GM21367 (cell line): ENCODE data around the gene OSGEPL1.
"Not testable (repeated sequence)": the region's sequence is repeated elsewhere in the genome, so short reads cannot be mapped to it uniquely, and the experiment has no call there.

Experiments used
- ATAC-seq: cut with Tn5 transposase; IDR thresholded peaks from one replicate; pipeline ENCODE4 v1.9.1; 2021; ENCODE audit not compliant: unreplicated experiment

OSGEPL1 gene, protein sequence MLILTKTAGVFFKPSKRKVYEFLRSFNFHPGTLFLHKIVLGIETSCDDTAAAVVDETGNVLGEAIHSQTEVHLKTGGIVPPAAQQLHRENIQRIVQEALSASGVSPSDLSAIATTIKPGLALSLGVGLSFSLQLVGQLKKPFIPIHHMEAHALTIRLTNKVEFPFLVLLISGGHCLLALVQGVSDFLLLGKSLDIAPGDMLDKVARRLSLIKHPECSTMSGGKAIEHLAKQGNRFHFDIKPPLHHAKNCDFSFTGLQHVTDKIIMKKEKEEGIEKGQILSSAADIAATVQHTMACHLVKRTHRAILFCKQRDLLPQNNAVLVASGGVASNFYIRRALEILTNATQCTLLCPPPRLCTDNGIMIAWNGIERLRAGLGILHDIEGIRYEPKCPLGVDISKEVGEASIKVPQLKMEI

DNA sequence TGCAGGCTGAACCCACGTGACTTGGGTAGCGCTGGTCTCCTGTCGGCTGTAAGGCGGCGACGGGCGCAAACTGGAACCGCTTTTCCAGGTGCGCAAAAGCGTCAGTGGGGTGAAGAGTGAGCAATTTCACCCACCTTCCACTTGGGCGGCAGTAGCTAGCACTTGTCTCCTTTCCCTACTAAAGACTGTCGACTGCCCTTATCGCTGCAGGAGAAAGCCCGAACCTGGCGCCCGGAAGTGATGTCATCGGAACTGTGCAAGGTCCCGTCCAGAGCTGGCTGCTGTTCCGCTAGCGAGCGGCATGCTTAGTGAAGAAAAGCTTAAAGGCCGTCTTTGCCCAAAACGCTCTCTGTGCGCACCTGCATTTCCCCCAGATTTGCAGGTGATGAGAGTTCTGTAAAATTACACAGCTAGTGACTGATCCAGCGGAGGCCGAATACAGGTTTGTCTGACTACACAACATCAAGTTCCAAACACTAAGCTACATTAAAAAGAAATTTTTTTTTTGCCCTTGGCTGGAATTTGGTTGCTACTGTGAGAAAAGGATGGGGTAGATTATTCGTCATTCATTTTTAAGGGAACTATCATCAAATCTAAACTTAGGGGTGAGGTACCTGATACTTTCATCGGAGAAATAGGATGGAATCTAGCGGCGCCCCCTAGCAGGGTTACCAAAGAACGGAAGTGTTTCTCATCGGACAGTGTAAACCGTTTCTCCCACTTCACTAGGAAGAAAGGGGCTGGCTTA lies at the start of gene OSGEPL1:
Gene OSGEPL1, minus strand, starts transcription at position 242 of the 748 bp plus-strand sequence. CDS start 1,152 bp downstream, outside the sequence.
- peak; percentile 94 for ATAC-seq

DNA sequence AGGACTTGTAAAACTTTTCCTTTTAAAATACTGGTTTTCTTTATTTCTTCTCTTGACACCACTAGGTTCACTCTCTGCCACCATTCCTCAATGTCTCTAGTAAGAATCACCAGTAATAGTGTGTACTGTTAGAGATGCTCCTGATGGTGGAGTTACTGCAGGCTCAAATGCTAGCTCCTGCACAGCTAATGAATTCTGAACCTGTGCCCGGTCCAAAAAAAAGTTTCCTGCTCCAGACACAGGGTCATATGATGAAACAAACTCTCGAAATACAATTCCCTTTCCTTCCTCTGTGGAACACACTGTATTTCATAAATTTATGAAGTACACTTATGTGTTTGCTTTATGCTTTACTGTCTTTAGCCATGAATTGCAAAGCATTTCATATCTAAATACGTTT lies 40.8 kb upstream of the OSGEPL1 start:
- ATAC-seq = no peak

DNA sequence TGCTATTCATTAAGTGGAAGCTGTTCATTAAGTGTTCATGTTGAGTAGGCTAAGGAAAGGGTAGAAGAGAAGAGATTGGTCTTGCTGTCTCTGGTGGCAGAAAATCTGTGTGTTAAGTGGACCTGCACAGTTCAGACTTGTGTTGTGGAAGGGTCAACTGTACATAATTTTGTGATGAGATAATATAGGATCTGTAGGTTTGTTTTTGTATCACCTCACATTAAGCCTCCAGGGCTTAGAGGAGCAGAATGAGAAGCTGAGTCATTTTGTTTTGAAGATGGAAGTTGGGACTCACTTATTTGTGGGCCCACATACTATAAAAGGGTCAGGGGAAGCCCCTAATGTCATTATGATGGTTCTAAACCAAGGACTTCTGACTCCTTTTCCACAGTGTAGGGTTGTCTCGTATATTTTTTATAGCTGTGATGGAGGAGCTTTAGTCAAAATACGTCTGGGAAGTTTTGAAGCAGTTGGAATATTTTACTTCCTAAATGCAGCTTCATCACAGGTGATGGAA lies 39.9 kb upstream of the OSGEPL1 start:
- ATAC-seq = no peak

DNA sequence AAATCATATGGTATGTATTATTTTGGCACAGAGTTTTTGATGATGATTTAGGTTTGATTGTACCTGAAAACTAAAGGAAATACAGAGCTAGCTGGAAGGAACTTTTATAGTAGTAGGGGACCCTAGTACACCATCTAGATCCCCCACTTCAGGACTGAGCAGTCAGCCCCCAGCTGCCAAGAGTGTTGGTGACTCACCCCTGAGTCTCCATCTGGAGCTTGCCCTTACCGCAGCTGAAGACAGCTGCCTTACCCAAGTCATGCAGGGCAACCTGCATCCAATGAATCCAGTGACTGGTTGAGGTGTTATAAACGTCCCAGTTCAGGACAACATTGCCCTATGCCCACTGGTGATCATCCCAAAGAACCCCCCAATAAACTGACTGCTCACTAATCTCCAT lies 36.9 kb upstream of the OSGEPL1 start:
- no peak for ATAC-seq

DNA sequence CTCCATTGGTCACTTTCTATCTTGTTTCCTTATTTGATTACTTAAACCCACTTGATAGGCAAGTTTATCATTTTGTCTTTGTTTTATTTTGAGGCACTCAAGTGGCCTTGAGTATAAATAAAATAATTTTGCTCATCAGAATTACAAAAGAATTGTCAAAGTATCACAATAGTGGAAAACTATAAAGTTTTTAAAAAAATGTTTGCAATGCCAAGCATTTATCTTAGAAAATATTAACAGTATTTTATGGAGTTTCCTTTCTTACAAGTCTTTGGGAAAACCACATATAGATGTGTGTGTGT lies 36.4 kb upstream of the OSGEPL1 start:
- ATAC-seq = no peak

DNA sequence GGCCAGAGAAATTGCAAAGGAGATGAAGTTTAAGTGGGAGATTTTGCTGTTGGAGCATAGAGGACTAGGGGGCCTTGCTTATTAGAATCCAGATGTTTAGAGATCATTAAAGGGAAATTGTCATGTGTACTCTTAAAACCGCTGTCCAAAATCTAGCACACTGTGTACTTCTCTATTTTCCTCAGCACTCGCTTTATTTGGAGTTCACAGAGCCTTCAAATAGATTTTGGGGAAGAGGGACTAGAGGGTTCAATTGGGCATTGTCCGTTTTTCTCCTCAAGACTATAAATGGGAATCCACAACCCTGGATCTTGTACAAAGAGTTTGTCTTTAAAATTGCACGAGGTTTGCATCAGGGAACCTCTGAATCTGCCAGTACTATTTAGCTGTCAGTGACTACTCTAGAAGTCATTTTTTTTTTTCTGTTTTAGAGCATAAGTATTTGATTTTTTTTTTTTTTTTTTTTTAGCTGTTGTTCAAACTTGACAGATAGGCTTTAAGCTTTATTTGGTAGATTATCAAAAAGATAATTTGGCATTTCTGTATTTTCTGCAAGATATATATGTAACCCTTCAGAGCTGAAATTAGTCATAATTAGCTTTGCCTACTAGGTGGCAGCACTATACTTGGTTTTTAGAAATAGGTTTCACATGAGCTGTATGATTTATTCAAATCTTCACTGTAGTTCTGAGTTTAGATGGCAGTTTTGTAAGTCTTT lies 35.9 kb upstream of the OSGEPL1 start:
- ATAC-seq = peak; percentile 67

DNA sequence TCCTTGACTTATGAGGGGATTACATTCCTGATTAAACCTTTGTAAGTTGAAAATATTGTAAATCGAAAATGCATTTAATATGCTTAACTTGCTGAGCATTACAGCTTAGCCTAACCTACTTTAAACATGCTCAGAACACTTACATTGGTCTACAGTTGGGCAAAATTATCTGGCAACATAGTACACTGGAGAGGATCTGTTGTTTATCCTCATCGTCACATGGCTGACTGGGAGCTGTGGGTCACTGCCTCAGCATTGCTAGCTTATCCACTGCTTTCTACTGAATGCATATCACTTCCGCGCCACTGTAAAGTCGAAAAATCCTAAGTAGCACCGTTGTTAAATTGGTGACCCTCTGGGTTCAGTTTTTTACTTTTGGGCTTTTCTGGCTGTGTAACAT lies 35.3 kb upstream of the OSGEPL1 start:
- ATAC-seq = no peak

DNA sequence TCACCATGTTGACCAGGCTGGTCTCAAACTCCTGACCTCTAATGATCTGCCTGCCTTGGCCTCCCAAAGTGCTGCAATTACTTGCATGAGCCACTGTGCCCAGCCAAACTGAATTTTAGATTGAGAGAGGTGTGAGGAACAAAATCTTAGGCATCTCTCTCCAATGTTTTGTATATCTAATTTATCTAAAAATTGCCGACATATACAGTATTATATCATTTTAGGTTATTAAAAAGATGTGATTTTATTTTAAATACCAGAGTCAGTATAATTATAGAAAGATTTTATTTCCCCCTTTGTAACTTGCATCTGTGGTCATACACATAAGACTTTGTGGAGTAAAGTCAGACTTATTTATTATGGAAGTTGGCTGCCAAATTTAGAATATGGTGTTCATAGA lies 31.7 kb upstream of the OSGEPL1 start:
- ATAC-seq = no peak

DNA sequence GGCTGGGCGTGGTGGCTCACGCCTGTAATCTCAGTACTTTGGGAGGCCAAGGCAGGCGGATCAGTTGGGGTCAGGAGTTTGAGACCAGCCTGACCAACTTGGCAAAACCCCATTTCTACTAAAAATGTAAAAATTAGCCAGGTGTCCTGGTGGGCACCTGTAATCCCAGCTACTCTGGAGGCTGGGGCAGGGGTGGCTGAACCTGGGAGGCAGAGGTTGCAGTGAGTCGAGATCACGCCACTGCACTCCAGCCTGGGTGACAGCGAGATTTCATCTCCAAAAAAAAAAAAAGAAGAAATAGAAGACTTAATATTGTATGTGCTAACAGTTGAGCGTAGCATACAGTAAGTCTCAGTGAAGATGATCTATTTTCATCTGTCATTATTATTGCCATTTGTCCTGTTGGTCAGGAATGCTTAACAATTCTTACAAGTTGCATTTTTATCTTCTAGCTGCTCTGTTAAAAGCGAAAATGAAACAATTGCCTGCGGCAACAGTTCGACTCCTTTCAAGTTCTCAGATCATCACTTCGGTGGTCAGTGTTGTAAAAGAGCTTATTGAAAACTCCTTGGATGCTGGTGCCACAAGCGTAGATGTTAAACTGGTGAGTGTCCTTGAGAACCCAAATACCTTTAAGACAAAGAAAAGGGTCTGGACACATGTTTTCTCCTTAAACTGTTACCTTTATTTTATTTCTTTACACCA lies 28.9 kb upstream of the OSGEPL1 start:
- ATAC-seq = no peak

DNA sequence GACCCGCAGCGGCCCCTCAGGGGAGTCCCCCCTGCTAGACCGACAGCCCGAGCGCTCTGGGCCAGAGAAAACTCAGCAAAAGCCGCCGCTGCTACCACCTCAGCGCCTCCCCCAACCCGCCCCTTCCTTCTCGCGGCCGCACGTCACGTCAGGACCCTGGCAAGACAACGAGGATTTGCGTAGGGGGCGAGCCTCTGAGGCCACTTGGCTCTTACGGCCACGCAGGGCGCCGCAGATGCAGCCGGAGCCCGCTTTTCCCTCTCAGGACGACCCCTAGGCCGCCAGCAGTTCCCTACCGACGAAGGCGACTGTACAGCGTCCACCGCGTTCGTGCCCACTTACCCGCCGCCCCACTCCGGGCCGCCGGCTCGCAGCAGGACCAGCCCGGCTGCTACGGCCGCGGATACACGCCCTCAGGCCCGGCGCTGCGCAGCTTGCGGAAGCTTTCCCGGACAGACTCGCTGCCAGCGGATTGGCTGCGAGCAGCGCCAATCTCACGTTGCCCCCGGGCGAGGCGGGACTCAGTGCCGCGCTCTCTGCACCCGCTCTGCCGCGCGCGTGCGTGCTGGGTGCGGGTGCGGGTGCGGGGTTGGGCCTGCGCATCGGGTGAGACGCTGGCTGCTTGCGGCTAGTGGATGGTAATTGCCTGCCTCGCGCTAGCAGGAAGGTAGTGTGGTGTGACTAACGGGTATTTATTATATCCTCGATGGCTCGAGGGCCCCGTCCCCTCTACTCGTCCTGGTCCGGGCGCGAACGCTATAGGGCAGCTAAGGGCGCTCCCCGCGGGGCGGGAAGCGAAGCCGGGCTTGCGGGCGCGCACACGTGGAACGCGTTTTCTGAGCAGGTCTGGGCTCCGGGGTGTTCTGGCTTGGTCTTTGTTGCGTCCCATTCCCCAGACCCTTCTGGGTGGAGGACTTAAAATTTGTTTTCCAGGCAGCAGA lies 21.6 kb upstream of the OSGEPL1 start, which contains the start of the genes ORMDL1 and PMS1:
Gene ORMDL1, minus strand, starts transcription at position 413 of the 941 bp plus-strand sequence. CDS start 1,744 bp downstream, outside the sequence.
Gene PMS1, plus strand, starts transcription at position 524 of the 941 bp plus-strand sequence. CDS start 7,360 bp downstream, outside the sequence.
- peak; percentile 92 for ATAC-seq

DNA sequence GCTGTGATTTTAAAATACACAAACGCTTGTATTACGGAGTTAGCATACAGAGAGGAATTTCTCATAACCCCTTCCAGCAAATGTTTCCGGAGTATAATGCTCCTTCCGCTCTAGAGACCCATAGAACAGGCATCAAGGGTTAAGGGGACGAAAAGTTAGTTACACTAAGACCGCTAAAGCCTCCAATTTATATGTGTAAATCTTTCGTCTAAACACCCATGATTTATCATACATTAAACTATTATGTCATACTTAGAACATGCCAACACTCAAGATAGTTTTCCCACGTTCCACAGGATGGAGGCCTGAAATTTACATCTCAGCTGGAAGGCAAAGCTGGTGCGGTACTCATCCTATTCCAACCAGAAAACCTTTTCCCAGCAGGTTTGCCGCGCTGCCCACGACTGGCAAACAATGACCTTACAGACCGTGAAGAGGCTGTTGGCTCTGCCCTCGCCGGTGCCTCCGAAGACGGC lies 20.9 kb upstream of the OSGEPL1 start:
- ATAC-seq = peak; percentile 16

DNA sequence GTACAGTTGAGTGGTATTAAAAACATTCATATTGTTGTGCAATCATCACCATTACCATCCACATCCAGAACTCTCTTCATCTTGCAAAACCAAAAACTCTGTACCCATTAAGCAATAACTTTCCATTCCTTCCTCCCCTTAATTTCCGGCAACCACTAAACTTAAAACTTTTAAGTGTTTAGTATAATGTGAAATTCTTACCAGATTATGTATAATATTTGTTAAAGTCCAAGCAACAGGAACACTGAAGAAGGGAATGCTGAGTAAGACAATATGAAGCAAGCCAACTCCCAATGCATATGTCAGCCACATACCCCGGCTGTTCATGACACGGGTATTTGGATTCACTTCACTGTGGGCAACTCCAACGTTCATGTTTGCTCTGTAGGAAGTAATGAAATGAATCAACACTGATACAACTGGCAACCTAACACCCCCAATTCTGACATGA lies 19.7 kb upstream of the OSGEPL1 start:
- no peak for ATAC-seq

DNA sequence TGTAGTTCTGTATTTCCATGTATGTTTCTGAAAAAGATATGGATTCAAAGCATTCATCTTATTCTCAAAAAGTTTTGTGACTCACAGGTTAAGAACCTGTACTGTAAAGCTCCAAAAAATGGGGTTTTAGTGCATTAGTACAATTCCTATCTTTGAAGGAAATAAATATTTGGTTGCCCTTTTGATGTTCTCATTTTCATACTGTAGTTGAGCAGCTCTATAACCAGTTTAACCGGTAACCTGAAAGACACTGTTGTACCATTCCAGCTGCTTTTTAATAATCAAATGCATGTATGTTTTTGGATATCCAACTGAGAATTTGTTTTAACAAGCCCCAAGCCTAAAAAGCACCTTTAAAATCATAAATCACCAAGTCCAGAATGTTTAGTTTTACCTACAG lies 9.6 kb upstream of the OSGEPL1 start:
- ATAC-seq = no peak

DNA sequence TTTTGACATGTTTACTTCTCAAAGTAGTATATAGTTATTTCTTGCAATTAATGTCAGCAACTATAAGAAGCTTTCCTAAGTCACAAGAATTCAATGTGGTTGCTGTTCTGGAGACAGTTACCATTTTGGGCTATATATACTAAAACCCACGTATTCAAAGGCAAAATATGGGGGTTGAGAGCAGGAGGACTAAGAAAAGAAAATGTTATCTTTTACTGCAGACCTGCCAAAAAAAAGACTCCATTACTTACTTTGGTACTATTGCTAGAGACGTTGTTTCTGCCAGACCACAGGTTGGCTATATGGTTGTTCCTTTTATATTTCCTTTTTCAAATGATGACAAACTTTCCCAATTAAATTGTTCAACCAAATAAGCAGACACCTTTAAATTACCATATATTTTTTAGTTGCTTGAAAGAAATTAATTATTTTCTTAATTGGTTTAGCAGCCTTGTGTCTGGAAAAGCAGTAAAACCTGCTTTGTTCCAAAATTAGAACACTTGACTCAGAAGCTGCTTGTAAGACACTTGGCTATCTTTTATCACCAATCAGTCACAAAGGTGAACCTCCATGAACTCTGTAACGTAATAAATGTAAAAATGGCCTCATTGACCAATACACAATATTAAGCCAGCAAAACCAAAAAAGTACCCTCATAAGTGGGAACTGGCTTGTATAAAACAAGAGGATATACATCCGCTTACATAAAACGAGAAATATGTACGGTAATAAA lies 8.2 kb upstream of the OSGEPL1 start:
- no peak for ATAC-seq

DNA sequence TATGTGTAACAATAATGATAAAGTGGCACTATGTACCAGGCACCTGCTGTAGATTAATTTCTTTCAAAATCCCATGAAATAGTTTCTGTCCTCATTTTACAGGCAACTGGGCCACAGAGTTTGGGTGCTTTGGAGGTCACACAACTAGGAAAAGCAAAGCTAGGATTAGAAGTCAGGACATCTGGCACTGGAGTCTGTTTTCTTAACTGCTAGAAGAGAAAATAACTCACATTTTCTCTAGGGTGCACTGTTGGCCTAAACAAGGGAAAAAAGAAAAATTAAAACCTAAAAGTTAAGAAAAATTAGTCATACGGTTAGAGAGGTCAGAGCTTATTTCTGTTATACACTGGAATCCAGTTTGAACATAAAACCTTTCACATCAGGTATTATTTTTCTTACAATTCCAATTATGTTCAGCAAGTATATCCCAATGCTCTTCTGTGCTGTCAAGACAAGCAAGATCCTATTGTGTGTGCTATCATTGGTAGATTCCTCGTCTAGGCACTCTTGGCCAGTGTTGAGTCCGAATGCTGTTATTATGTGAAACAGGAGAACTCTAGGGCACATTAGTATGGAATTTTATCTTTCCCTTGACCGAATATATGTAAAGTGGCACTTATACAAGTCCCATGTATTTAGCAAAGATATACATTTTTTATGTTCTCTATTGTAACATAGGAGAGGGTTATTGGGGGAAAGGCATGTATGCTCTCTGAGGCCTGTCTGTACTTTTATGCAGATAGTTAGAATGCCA lies 1.5 kb upstream of the OSGEPL1 start:
- no peak for ATAC-seq

DNA sequence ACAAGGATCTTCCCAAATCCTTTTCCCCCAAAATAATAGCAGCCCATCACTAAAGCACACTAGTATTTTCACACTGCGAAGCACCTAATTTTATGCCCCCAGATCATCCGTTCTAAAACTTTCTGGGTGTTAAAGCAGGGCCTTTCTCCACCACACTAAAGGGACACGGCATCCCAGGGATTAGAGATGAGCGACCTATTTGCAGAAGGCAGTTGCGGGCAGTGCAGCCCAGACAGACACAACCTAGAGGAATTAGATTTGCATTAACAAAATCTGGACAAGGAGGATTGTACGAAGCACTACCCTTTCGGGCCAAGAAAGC lies 402 bp downstream of the OSGEPL1 start:
- ATAC-seq = no peak

DNA sequence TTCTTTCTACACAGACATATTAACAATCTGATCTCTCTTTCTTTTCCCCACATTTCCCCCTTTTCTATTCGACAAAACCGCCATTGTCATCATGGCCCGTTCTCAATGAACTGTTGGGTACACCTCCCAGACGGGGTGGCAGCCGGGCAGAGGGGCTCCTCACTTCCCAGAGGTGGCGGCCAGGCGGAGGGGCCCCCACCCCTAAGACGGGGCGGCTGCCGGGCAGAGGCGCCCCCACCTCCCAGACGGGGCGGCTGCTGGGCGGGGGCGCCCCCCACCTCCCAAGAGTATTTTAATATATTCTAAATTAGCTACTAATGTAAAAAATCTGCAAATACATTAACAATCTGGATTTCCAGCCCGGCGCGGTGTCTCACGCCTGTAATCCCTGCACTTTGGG lies 2.4 kb downstream of the OSGEPL1 start:
- ATAC-seq = not testable (repeated sequence)

DNA sequence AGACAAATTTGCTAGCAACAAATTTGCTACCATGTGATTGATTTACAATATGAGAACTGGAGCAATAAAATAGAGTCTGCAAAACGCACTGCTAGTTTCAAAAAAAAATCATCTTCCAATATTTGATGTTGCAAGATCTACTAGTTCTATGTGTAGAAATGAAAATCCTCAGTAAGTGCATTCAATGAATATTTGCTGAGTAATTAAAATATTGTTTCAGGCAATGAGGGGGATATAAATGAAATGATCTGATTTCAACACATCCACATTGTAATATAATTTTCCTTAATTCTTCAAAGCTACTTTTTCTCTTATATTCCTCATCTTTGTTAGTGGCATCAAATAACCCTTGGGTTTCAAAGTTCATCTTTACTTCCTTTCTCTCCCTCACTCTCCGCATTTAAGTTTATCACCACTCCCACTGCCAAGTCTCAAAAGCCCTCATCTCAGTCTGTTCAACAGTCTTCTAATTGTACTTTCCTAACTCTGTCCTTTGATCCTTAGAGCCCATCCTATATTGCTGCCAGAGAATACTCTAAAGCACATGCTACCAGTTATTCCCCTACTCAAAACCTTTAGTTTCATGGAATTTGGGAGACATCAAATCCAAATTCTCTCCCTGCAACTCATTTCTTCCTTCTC lies 6.2 kb downstream of the OSGEPL1 start:
- no peak for ATAC-seq
